Activated CD4-positive, alpha-beta T cell treated with anti-CD3 and anti-CD28 coated beads, Interleukin-2, amount 50 U/mL, for 48 hours (primary cell): Measurements from ENCODE around the gene SPDYE17.
"Not testable (repeated sequence)": the region's sequence is repeated elsewhere in the genome, so short reads cannot be mapped to it uniquely, and the experiment has no call there.

ENCODE experiments used
- DNase-seq, 2 experiments: peaks; one replicate each; pipeline ENCODE4 v3.0.0-alpha.2; 2020

SPDYE17 gene, protein sequence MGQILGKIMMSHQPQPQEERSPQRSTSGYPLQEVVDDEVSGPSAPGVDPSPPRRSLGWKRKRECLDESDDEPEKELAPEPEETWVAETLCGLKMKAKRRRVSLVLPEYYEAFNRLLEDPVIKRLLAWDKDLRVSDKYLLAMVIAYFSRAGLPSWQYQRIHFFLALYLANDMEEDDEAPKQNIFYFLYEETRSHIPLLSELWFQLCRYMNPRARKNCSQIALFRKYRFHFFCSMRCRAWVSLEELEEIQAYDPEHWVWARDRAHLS

DNA sequence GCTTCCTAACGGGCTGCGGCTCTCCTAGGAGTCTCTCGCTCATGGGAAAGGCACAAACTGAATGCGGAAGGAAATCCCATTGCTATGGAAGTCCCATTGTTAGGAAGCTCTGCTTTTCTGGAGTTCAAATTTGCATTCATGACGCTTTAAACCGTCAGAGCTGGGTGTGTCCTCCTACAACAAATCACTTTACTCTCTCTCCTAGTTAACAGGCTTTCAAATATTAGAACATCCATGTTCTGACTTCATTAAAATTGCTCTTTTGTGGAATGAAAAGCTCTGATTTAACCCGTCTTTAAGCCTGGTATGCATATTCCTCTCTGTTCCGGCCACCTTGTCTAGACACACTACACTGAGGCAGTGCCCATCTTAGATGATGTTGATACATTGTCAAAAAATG lies at the start of gene SPDYE17:
TSS of gene SPDYE17 (minus strand) at position 101 of the 400 bp plus-strand sequence. CDS start 1,791 bp downstream, outside the sequence.
- DNase-seq: not testable (repeated sequence)

DNA sequence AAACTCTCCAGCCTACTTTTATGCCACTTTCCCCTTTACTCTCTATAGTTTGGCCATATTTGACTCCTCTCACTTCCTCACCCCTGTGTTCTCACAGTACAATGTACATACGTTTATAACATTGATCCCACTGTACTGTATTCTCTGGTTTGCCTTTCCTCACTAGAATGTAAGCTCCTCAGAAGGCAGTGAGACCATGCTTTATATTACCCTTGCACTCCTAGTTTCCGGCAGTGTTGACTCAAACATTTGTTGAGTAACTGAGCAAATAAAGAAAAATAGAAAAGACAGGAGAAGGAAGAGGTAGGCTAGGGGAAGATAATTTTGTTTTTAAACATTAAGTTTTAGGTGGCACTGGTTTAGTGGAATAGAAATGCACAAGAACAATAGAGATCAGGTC lies 48.1 kb upstream of the SPDYE17 start:
- not testable (repeated sequence) for DNase-seq

DNA sequence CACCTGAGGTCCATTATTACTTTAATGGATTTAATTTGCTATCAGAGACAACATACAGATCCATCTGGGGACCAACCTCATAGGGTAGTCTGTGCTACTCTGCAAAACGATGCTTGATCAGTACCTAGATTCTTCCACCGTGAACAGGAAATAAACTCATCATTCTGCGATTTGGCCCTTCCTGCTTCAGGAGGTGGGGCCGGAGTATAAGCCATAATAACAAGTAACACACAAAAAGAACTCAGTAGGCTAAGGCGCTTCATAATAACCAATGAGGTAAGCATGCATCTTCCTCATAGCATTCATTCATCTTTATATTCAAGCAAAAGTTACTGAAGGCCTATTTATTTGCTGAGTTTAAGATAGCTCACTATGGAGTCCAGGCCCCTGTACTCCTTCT lies 47.5 kb upstream of the SPDYE17 start:
- not testable (repeated sequence) for DNase-seq

DNA sequence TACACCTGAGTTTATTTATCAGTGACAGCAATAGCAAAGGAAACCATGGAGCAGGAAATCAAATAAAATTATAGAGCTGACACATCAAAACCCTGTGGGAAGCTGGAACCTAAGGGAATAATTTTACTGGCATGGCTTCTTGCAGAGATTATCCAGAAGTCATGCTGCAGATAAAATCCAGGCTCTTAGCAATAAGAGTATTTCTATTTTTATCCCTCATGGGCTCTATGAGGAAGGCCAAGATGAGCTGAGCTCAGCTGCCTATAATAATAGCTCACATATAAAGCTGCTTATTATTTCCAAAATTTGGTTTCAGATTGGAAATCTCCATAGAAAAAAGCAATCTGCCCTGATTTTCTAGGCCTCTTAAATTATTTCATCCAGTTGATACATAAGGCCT lies 47.0 kb upstream of the SPDYE17 start:
- DNase-seq: not testable (repeated sequence)

DNA sequence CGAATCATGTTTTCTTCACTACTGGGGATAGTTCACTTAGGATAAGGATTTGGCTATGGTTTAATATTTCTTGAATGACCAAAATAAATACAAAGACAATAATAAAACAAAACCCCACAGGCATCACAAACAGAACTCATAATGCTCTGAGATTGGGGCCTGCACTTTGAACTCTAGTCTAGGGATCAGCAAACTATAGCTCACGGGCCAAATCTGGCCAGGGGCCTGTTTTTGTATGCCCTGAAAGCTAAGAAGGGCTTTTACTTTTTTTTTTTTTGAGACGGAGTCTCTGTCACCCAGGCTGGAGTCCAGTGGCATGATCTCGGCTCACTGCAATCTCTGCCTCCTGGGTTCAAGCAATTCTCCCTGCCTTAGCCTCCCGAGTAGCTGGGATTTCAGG lies 44.9 kb upstream of the SPDYE17 start:
- not testable (repeated sequence) for DNase-seq

DNA sequence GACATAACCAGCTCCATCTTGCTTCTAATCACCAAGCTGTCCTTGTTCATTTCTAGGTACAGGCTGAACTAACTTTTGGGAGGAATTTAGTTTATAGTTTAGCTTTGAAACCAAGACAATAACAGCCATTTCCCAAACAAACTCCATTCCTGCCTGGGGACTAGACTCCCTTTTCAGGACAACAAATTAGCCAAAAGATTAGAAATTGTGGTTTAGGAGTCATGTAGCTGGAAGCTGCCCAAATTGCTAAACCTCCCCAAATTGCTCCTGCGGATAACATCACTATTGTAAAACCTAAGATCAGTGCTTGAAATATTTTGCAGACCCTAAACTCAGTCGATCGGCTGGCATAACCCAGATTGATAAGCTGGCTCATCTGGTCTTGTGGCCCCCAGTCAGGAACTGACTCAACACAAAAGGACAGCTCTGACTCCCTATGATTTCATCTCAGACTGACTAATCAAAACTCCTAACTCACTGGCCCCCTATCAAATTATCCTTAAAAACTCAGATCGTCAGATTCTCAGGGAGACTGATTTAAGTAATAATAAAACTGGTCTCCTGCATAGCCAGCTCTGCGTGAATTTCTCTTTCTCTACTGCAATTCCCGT lies 42.7 kb upstream of the SPDYE17 start:
- not testable (repeated sequence) for DNase-seq

DNA sequence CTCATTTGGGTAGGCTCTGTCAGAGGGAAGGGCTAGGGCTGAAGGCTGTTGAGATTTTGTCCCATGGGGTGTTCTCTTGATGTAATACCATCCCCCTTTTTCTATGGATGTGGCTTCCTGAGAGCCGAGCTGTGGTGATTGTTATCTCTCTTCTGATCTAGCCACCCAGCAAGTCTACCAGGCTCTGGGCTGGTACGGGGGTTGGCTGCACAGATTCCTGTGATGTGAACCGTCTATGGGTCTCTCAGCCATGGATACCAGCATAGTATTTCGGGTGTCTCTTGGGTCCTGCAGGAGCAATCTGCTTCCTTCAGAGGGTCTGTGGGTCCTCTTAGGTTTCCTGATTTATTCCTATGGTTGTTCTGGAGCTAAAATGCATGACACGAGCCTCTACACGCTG lies 38.9 kb upstream of the SPDYE17 start:
- not testable (repeated sequence) for DNase-seq

DNA sequence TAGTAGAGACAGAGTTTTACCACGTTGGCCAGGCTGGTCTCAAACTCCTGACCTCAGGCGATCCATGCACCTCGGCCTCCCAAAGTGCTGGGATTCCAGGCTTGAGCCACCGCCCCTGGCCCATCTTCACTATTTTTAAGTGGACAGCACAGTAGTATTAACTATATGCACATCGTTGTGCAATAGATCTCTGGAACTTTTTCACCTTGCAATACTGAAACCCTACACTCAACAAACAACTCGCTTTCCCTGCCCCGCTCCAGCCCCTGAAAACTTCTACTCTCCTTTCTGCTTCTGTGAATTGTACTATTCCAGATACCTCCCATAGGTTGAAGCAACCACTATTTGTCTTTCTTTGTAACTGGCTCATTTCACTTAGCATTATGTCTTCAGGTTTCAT lies 33.7 kb upstream of the SPDYE17 start:
- DNase-seq: not testable (repeated sequence)

DNA sequence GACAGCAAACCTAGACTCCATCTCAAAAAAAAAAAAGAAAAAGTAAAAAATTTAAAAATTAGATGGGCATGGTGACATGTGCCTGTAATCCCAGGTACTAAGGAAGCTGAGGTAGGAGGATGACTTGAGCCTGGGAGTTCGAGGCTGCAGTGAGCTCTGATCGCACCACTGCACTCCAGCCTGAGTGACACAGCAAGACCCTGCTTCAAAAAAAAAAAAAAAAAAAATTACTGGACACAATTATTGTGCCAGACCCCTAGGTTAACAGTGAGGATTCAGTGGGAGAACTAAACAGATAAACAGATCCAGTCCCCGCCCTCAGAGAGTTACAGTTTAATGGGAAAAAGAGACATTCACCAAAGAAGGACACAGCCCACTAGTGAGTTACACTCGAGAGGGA lies 31.6 kb upstream of the SPDYE17 start:
- not testable (repeated sequence) for DNase-seq

DNA sequence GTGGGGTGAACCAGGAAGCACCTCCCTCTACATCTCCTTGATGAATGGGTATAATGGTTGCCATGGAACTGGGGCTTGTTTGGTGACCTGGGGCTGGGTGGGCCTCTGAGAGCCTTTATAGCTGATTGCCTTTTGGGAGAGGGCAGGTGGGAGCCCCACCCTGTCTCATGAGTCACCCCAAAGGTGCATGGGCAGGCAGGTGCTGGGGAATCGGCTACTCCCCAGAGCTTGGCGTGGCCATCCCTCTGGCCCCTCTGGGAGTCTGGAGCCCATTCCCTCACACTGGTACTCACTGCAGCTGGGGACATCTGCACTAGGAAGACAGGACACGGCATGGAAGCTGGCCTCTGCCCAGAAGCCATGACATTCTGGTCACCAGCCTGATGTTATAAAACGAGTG lies 30.4 kb upstream of the SPDYE17 start, which contains the start of gene SPDYE18:
TSS of gene SPDYE18 (minus strand) at position 2 of the 400 bp plus-strand sequence. CDS start 2,046 bp downstream, outside the sequence.
- not testable (repeated sequence) for DNase-seq

DNA sequence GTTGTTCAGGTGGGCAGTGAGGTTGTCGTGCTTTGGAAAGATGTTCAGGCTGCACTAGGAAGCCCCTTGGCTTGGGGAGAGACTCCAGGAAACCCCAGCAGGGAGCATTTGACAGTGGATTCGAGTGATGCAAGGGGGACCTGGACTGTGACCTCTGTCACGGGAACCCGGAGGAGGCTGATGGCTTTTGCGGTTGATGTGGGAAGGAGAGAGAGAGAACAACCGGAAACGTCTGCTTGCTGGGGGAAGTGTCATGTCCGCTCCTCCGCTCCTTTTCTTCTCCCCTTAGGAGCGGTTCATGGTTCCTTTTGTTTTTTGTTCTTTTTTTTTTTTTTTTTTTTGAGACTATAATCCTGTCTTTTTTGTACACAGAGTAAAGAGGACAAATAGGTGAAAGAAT lies 5.8 kb downstream of the SPDYE17 start:
- DNase-seq: not testable (repeated sequence)

DNA sequence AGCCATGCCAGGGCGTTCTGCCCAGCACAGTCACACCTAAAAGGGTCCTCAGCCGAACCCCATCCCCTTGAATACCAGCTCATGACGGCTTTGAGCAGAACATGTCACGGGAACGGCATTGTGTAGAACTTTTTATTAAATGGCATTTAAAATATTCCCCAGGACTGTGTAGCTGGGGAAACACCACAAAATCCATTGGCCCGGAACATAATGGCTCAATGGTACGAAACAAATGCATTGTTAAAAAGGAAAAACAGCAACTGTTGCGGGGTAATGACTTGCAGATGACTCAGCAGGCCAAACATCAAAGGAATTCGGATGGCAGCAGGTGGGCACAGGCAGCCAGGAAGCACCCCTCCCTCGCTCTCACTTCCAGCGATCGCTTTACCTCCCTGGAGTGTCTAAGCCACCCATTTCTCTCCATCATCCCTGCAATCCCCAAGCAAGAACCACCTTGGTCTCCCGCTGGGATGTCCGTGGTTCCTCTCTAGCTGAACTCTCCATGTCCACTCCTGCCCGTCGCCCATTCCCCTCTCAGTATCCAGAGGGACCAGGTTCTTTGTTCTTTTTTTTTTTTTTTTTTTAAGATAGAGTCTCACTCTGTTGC lies 22.0 kb downstream of the SPDYE17 start:
- DNase-seq: not testable (repeated sequence)

DNA sequence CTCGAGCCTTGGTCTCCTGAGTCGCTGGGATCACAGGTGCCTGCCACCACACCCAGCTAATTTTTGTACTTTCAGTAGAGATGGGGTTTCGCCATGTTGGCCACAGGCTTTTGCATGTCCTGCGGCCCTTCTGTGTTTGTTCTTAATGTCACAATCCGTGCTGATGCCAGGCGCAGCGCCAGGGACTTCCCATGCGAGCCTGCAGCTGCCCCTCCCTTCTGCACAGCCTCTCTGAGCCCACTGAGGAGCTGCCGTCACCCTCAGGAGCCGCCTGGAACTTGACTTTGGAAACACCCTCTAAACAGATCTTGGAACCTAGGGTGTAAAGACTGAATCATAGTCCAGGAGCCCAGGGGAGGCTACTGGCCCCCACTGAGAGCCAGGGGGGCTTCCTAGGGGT lies 24.2 kb downstream of the SPDYE17 start:
- DNase-seq: not testable (repeated sequence)

DNA sequence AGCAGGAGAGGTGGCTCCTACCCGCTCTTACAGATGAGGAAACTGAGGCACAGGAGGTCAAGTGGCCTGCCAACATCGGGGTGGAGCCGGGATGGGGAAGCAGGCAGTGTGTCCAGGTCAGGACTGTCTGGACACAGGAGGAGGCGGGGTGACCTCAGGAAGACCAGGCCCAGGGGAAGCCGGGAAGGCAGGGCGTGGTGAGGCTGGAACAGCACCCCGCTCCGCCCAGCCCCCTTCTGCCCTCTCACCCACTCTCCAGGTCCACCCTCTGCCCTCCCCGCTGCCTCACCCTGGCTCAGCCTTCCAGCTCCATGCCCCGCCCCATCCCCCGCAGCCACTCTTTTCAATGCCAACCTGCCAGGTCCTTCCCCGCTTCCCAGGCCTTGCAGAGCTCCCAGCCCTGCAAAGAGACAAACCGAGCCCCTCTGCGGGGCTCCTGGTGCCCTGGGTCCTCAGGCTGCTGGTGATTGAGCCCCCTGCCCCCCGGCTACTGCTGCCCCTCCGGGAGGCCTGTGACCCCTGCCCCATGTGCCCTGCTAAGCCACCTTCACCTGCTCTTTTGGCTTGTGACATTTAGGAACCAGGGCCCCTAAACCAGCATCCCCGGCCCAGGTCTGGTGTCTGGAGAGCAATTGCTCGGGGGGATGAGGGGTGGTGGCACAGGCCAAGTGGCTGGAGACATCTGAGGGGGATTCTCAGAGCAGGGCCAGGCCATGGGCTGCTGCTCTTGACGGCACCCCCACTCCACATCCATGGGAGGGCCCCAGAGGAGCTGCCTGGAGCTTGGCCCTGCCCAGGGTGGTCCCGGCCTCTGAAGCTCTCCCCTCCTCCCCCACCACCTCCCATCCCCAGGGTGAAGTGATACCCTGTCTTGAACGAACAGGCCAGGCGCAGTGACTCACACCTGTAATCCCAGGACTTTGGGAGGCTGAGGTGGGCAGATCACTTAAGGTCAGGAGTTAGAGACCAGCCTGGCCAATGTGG lies 25.7 kb downstream of the SPDYE17 start:
- not testable (repeated sequence) for DNase-seq

DNA sequence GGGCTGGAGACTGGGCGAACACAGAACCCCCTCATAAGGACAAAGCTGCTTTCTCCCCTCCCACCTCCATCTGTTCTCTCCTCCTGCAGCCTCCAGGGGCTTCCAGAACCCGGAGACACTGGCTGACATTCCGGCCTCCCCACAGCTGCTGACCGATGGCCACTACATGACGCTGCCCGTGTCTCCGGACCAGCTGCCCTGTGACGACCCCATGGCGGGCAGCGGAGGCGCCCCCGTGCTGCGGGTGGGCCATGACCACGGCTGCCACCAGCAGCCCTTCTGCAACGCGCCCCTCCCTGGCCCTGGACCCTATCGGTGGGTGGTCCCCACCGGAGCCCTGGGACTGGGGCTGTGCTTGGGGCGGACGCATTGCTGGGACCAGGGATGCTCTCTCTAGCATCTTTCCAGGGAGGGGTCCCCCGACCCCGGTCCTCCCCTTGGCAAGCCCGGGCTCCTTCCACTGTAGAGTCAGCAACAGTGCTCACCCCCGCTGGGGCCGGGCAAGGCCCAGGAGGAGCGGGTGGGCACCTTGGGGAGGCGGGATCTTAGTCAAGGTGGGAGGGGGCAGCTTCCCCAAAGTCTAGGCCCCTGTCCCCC lies 26.6 kb downstream of the SPDYE17 start:
- not testable (repeated sequence) for DNase-seq

DNA sequence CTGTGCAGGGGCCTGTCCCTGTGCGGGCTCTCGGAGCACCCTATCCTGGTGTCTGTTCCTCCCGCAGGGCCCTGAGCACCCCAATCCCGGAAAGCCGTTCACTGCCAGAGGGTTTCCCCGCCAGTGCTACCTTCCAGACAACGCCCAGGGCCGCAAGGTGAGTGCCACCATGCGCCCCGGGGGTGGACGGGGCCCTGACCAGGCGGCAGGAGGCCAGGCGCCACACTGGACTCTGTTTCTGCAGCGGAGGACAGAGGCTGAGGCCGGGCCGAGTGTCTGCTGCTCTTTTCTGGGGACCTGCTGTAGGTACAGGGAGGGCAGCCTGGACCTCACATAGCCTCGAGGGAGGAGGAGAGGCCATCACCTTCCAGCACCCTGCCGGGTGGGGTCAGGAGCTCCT lies 28.0 kb downstream of the SPDYE17 start:
- not testable (repeated sequence) for DNase-seq

DNA sequence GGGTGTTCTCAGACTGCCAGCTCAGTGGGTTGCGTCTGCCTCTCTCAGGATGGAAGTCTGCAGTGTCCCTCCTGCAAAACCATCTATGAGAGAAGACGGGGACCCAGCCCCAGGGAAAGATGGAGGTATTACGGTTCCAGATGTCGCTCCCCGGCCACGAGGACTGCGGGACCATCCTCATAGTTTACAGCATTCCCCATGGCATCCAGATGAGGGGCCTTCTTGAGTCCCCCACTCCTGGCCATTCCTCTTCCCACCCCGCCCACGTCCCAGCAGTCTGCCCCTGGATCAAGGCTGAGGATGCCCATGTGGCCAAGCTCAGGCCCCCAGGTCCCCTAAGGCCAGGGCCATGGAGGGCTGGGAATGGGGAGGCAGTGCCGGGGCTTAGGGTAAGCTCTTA lies 28.9 kb downstream of the SPDYE17 start:
- not testable (repeated sequence) for DNase-seq

DNA sequence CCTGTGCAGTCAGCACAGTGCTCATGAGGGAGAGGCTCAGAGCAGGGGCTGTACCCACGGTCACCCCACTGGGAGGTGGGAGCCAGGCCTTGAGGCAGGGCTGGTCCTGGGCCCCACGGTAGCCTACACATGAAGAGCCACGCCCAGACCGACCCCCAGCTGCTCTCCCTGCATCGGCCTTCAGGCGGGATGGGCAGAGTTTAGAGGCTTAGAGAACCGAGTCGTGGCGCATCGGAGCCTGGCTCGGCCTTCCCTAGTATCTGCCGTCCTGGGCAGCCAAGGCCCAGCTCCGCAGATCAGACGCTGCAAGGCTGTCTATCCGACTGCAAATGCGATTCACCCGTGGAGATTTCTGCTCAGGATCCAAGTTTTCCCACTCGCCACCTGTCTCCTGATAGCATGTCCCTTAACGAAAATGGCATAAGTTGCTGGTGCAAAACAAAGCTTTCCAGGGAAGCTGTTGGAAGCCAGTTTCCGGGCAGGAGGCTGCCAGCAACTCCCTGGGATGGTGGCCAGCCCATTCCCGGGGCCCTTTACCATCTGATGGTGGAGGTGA lies 29.4 kb downstream of the SPDYE17 start:
- not testable (repeated sequence) for DNase-seq

DNA sequence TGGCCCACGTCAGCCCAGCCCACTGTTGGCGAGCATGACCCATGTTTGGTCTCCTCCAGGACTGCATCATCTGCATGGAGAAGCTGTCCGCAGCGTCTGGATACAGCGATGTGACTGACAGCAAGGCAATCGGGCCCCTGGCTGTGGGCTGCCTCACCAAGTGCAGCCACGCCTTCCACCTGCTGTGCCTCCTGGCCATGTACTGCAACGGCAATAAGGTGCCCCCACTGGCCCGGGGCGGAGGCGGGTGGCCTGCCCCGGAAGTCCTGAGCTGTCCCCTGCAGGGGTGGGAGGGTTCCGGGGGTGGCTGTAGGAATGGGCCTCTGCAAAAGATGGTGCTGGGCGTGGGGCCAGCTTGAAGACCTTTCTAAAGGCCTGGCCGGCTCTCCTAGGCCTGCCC lies 30.1 kb downstream of the SPDYE17 start:
- not testable (repeated sequence) for DNase-seq

DNA sequence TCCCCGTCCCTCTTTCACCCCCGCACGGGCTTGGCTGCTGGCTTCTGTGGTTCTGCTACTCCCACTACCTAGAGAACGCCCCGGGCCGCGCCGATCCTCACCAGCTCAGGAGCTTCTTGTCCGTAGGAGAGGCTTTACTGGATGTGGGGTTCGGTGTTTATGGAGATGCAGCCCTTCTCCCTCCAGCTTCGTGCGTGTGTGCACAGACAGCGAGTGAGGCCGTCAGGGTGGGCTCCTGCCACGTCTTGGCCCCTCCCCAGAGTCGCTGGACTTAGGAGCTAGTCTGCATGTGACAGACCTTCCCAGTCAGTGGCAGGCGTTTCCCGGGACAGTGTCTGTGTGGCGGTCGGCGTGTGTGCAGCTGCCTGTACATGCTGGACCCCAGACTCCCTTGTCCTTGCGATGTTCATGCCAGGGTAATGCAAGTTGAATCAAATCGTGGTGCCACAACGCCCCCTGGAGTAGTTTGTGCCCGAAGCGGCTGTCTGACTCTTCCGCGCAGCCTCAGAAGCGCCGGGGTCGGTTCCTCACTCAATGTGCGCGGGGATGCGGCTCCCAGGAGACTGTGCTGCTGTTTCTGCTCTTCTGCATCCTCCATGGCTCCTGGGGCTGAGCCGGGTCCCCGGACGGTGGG lies 32.6 kb downstream of the SPDYE17 start:
- DNase-seq: not testable (repeated sequence)

DNA sequence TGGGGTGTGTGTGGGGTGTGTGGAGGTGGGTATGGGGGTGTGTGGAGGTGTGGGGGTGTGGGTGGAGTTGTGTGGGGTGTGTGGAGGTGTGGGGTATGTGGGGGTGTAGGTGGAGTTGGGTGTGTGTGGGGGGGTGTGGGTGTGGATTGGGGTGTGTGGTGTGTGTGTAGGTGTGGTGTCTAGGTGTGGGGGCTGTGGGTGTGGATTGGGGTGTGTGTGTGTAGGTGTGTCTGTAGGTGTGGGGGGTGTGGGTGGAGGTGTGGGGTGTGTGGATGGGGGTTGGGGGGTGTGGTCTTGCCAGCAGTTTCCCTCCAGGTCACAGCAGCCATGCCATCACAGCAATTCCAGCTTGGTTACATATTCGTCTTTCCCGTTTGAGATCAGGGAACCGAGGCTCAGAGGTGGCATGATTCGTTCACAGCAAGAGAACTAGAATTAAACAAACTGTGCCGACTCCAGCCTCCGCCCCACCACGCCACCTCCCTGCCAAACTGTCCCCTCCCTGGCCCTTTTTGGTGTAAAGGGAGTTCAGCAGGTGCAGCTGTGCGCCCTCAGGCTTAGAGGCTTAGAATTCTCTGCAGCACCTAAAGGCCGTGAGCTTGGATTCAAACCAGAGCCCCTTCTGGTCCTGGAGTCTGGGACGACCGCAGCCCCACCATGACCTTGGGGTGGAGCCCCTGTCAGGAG lies 33.3 kb downstream of the SPDYE17 start:
- DNase-seq: not testable (repeated sequence)
